ENCODE results near the gene TLE1.

TLE1 gene

DNA sequence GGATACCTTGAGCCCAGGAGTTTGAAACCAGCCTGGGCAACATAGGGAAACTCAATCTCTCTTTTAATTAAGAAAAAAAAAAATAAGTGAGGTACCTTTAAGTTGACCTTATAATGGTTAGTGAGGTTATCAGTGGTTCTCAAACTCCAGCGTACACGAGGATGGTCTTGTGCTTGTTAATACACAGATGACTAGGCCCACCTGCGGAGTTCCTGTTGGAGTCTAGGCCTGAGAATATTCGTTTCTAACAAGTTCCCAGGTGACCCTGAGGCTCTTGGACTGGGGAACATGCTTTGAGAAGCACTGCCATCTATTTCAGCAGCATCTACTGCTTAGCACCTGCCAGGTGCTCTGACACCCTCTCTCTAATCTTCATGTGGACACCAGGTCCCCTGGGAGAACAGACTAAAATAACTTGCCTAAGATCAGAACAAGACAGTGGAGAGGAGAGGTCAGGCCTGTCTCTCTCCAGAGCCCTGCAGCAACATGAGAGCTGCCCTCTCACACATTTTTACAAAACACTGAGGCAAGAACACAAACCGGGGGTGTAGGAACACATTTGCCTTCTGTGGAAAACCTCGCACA lies 24.6 kb downstream of the TLE1 start:
- no peak overlapping the region for H3K4me3 ChIP-seq (replicated peaks; ENCODE audit: insufficient read depth, low read length)
- H3K27me3 ChIP-seq (ENCODE audit: insufficient read depth, poor library complexity, severe bottlenecking), result no peaks in the 10 kb centered on the region
- TF ChIP-seq POLR2AphosphoS5 (IDR thresholded peaks at IDR 0.05; ENCODE audit: low read depth), result no peak
- TF ChIP-seq SPI1 (IDR thresholded peaks at IDR 0.05; ENCODE audit: borderline replicate concordance, low read depth), result no peak
- TF ChIP-seq, protein P1, sequence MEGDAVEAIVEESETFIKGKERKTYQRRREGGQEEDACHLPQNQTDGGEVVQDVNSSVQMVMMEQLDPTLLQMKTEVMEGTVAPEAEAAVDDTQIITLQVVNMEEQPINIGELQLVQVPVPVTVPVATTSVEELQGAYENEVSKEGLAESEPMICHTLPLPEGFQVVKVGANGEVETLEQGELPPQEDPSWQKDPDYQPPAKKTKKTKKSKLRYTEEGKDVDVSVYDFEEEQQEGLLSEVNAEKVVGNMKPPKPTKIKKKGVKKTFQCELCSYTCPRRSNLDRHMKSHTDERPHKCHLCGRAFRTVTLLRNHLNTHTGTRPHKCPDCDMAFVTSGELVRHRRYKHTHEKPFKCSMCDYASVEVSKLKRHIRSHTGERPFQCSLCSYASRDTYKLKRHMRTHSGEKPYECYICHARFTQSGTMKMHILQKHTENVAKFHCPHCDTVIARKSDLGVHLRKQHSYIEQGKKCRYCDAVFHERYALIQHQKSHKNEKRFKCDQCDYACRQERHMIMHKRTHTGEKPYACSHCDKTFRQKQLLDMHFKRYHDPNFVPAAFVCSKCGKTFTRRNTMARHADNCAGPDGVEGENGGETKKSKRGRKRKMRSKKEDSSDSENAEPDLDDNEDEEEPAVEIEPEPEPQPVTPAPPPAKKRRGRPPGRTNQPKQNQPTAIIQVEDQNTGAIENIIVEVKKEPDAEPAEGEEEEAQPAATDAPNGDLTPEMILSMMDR (IDR thresholded peaks at IDR 0.05; ENCODE audit: insufficient read depth, low read length), result no peak
- TF ChIP-seq, protein P2, sequence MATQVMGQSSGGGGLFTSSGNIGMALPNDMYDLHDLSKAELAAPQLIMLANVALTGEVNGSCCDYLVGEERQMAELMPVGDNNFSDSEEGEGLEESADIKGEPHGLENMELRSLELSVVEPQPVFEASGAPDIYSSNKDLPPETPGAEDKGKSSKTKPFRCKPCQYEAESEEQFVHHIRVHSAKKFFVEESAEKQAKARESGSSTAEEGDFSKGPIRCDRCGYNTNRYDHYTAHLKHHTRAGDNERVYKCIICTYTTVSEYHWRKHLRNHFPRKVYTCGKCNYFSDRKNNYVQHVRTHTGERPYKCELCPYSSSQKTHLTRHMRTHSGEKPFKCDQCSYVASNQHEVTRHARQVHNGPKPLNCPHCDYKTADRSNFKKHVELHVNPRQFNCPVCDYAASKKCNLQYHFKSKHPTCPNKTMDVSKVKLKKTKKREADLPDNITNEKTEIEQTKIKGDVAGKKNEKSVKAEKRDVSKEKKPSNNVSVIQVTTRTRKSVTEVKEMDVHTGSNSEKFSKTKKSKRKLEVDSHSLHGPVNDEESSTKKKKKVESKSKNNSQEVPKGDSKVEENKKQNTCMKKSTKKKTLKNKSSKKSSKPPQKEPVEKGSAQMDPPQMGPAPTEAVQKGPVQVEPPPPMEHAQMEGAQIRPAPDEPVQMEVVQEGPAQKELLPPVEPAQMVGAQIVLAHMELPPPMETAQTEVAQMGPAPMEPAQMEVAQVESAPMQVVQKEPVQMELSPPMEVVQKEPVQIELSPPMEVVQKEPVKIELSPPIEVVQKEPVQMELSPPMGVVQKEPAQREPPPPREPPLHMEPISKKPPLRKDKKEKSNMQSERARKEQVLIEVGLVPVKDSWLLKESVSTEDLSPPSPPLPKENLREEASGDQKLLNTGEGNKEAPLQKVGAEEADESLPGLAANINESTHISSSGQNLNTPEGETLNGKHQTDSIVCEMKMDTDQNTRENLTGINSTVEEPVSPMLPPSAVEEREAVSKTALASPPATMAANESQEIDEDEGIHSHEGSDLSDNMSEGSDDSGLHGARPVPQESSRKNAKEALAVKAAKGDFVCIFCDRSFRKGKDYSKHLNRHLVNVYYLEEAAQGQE (IDR thresholded peaks at IDR 0.05; ENCODE audit: insufficient replicate concordance, low read depth), result no peak
- no peak for TF ChIP-seq GABPA (IDR thresholded peaks at IDR 0.05; ENCODE audit: low read depth)
- no peak for DNase-seq (ENCODE audit: low read depth in 1 of 2, low spot score in 1 of 2)
- H3K27ac ChIP-seq (replicated peaks), result no peak overlapping the region

DNA sequence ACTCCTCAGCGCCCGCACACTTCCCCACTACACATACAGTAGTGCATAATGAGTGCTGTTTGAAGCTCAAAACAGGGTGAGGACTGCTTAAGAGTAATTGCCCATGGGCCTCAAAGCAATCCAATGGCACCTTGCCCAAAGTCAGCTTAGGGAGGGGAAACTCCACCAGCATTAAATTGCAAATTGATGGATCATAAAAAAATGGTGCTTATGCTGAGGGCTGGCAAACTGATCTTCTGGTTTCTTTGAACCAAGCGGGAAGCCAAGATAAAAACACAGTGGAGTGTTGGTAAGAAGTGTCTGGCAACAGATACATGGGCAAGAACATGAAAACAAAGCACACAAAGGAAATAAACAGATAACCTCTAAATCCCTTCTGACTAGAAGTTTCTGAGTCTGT lies 28.0 kb downstream of the TLE1 start:
- H3K4me3 ChIP-seq (replicated peaks; ENCODE audit: insufficient read depth, low read length), result no peak overlapping the region
- no peak for DNase-seq (ENCODE audit: low read depth in 1 of 2, low spot score in 1 of 2)
- no peaks in the 10 kb centered on the region for H3K27me3 ChIP-seq (ENCODE audit: insufficient read depth, poor library complexity, severe bottlenecking)

DNA sequence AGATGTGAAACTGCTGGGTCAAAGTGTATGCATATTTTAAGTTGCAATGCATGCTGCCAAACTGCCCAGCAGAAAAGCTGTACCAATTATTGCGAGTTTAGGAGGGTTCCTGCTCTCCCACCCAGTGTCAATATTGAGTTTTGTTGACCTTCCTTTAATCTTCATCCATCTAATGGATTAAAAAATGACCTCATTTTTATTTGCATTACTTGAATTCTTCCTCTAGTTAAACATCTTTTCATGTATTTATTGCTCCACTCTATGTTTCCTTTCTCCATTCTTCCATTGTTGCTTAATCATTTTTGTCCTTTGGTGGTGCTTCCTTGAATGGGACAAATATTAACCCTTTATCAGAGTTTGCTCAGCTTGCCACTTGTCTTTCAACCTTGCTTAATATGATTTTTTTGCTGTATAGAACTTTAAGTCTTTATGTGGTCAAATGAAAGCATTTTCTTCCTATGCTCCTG lies 32.4 kb downstream of the TLE1 start:
- Histone ChIP-seq H3K4me3 (replicated peaks; ENCODE audit: insufficient read depth, low read length) (no peak overlapping the region), H3K27me3 (ENCODE audit: insufficient read depth, poor library complexity, severe bottlenecking) (no peaks in the 10 kb centered on the region), H3K27ac (replicated peaks) (no peak overlapping the region)
- TF ChIP-seq, protein P2 (IDR thresholded peaks at IDR 0.05; ENCODE audit: insufficient replicate concordance, low read depth), result no peak
- TF ChIP-seq POLR2AphosphoS5 (IDR thresholded peaks at IDR 0.05; ENCODE audit: low read depth), result no peak
- no peak for TF ChIP-seq SPI1 (IDR thresholded peaks at IDR 0.05; ENCODE audit: borderline replicate concordance, low read depth)
- no peak for TF ChIP-seq GABPA (IDR thresholded peaks at IDR 0.05; ENCODE audit: low read depth)
- TF ChIP-seq, protein P1 (IDR thresholded peaks at IDR 0.05; ENCODE audit: insufficient read depth, low read length), result no peak
- no peak for DNase-seq (ENCODE audit: low read depth in 1 of 2, low spot score in 1 of 2)

More for the DNA sequence above, 28.0 kb downstream of the TLE1 start:
- no peak overlapping the region for H3K27ac ChIP-seq (replicated peaks)
- TF ChIP-seq SPI1 (IDR thresholded peaks at IDR 0.05; ENCODE audit: borderline replicate concordance, low read depth) (no peak), POLR2AphosphoS5 (IDR thresholded peaks at IDR 0.05; ENCODE audit: low read depth) (no peak), GABPA (IDR thresholded peaks at IDR 0.05; ENCODE audit: low read depth) (no peak)
- TF ChIP-seq, protein P1 (IDR thresholded peaks at IDR 0.05; ENCODE audit: insufficient read depth, low read length), result no peak
- TF ChIP-seq, protein P2 (IDR thresholded peaks at IDR 0.05; ENCODE audit: insufficient replicate concordance, low read depth), result no peak
